GM18507 (cell line): ENCODE data around the gene EPHA2.

Source experiments
- DNase-seq: peaks from one replicate; pipeline ENCODE4 v3.0.0; 2011; ENCODE audit warnings: low read depth; ENCODE audit not compliant: insufficient read length; ENCODE audit errors: extremely low spot score
- FAIRE-seq: peaks from 2 replicates; lab custom pipeline; 2011; peaks lifted over from hg19 to GRCh38; lab: Jason Lieb, UNC

The EPHA2 gene

GRCh38 chr1:16141573-16142336 lies 14.1 kb downstream of the EPHA2 start:
- DNase-seq = no peak

GRCh38 chr1:16140068-16140596 lies 15.7 kb downstream of the EPHA2 start:
- FAIRE-seq = no peak
- DNase-seq = no peak

More at GRCh38 chr1:16141573-16142336, 14.1 kb downstream of the EPHA2 start:
- no peak for FAIRE-seq

- DNase-seq = no peak
- no peak for FAIRE-seq
Measured at GRCh38 chr1:16139473-16139962, 16.4 kb downstream of the EPHA2 start.

- no peak for FAIRE-seq
- DNase-seq = no peak
Measured at GRCh38 chr1:16138772-16139221, 17.1 kb downstream of the EPHA2 start.

DNA sequence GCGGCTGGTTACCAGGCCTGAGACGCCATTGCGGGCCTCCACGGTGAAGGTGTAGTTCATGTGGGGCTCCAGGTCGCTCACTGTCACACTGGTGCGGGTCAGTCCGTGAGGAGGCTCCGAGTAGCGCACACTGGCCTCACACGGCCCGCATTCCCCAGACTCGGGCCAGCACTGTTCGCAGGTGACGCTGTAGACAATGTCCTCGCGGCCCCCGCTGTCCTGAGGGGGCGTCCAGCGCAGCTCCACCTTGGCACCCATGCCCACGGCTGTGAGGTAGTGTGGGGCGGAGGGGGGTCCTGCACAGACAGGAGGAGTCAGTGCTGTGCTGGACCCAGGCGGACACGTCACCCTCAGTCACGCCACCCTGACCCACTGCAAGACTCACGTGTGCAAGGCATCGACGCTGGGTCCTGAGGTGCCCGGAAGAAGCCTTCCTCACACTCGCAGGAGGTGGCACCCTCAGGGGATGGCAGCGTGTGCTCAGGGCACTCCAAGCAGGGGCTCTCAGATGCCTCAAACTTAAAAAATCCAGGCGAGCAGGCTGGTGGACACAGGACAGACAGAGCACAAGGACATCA lies 17.9 kb downstream of the EPHA2 start:
- DNase-seq = no peak
- no peak for FAIRE-seq

- FAIRE-seq (no peak), DNase-seq (no peak)
Measured at GRCh38 chr1:16135501-16135900, 20.4 kb downstream of the EPHA2 start.

- DNase-seq = no peak
- no peak for FAIRE-seq
Measured at GRCh38 chr1:16134906-16135305, 21.0 kb downstream of the EPHA2 start.

GRCh38 chr1:16134066-16134801 lies 21.6 kb downstream of the EPHA2 start:
- FAIRE-seq (no peak), DNase-seq (no peak)

- DNase-seq (no peak), FAIRE-seq (no peak)
Measured at GRCh38 chr1:16133007-16133961, 22.6 kb downstream of the EPHA2 start.

- FAIRE-seq = no peak
- no peak for DNase-seq
Measured at GRCh38 chr1:16132325-16132785, 23.5 kb downstream of the EPHA2 start.

DNA sequence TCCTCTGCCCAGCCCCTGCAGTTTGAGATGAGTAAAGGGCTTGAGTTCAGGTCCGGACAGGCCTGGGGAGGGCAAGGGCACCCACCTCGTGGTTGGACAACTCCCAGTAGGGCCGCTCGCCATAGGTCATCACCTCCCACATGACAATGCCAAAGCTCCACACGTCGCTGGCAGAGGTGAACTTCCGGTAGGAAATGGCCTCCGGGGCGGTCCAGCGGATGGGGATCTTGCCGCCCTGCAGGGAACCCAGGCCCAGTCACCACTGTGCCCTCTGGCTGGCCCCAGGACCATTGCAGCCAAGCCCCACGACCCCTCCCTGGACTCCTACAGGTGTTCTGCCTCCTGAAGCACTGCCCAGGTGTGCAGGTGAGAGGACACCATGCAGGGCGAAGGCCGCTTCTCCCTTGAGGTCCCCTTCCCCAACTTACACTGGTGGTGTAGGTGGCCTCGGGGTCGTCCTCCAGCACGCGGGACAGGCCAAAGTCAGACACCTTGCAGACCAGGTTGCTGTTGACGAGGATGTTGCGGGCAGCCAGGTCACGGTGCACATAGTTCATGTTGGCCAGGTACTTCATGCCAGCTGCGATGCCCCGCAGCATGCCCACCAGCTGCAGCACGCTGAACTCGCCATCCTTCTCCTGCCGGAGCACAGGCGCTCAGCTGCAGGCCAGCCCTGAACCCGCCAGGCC lies 24.1 kb downstream of the EPHA2 start:
- FAIRE-seq (no peak), DNase-seq (no peak)

GRCh38 chr1:16130827-16131226 lies 25.0 kb downstream of the EPHA2 start:
- DNase-seq (no peak), FAIRE-seq (no peak)

- no peak for DNase-seq
- FAIRE-seq = no peak
Measured at GRCh38 chr1:16129921-16130543, 25.8 kb downstream of the EPHA2 start.

DNA sequence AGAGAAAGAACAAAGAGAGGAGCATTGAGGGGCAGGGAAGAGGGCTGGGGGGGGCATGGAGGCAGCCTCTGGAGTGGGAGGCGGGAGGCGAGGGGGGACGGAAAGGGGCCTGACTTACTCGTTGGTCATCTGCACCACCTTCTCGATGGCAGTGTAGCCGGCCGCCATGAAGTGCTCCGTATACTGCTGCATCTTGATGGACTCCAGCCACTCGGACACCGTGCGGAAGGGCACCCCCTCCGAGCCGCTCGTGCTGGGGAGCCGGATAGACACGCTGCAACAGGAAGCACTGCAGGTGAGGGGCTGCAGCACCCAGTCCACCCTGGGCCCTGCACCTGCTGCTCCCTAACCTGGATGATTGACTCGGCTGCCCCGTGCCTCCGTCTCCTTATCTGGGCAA lies 26.6 kb downstream of the EPHA2 start:
- FAIRE-seq = no peak
- DNase-seq = no peak

GRCh38 chr1:16128338-16128741 lies 27.5 kb downstream of the EPHA2 start:
- DNase-seq (no peak), FAIRE-seq (no peak)

- DNase-seq (no peak), FAIRE-seq (no peak)
Measured at GRCh38 chr1:16127676-16128337, 28.1 kb downstream of the EPHA2 start.

DNA sequence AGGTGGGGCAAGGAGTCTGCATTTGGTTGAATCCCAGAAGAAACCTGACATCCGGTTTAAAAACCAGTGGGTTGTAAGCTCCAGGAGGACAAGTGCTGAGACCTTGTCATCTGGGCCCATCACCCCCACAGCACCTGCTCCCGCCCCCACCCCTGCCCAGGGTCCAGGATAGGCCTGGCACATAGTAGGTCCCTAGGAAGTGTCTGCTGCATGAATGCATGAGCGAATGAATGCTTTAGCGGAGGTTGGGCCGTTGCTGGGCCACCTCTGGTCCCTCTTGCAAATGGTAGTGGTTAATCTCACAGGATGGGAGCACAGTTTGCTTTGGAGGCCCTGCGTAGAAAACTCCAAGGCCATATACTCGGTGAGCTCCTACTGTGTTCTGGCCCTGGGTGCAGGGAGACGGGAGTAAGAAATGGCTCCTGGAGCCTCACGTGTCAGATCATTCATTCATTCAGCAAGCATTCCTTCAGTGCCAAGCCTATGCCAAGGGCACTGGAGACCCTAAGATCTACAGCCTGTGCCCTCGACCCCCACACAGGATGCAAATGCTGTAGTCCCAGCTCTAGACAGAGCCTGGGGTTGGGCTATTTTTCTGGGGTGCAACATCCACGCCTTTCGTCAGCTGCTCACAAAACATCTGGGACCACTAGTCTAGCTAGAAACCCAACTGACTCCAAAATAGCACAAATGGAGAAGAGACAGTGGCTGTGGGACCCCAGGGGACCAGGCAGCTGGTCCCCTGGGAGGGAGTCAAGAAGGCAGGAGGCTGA lies 28.9 kb downstream of the EPHA2 start:
- no peak for FAIRE-seq
- no peak for DNase-seq
